GM23338 (cell line): ENCODE results near the gene SMU1. TPM values are rescaled to one million over a fixed set of nuclear protein-coding genes. Genes with fewer than 3 reads are reported as not detected.

Experiments used
- ATAC-seq: fragments of 200-7000 bp; cut with Tn5 transposase; 3 replicates; pipeline ENCODE4 v1.9.1; 2020
- DNase-seq: peaks from one replicate; pipeline ENCODE4 v3.0.0-alpha.2; 2015; ENCODE audit warnings: low spot score
- H2AFZ ChIP-seq: fragments of 200-600 bp; sonication (generic); 2 replicates; pipeline ENCODE4 v1.8.0; 2016; ENCODE audit warnings: antibody characterized with exemption, mild to moderate bottlenecking, moderate library complexity
- H3F3A ChIP-seq: fragments of 200-600 bp; sonication (generic); replicated peaks from 2 replicates; pipeline ENCODE4 v1.8.0; 2017; ENCODE audit warnings: antibody characterized with exemption, mixed run types, low read depth
- H3K27ac ChIP-seq: fragments of 200-600 bp; sonication (generic); 2 replicates; pipeline ENCODE4 v1.6.1; 2016; ENCODE audit warnings: low read depth
- H3K27me3 ChIP-seq: fragments of 200-600 bp; sonication (generic); 2 replicates; pipeline ENCODE4 v1.8.0; 2016; ENCODE audit warnings: mild to moderate bottlenecking, mixed run types, moderate library complexity; ENCODE audit not compliant: insufficient read depth
- H3K36me3 ChIP-seq: fragments of 200-600 bp; sonication (generic); 2 replicates; pipeline ENCODE4 v1.8.0; 2016; ENCODE audit warnings: mild to moderate bottlenecking; ENCODE audit not compliant: insufficient read depth
- H3K4me1 ChIP-seq: fragments of 200-600 bp; sonication (generic); 2 replicates; pipeline ENCODE4 v1.8.0; 2016; ENCODE audit warnings: mild to moderate bottlenecking, moderate library complexity; ENCODE audit not compliant: insufficient read depth
- H3K4me2 ChIP-seq: fragments of 200-600 bp; sonication (generic); 2 replicates; pipeline ENCODE4 v1.7.1; 2017; ENCODE audit warnings: mixed run types
- H3K4me3 ChIP-seq: fragments of 200-600 bp; sonication (generic); 2 replicates; pipeline ENCODE4 v1.6.1; 2016; ENCODE audit warnings: mixed run types
- H3K79me2 ChIP-seq: fragments of 200-600 bp; sonication (generic); replicated peaks from 2 replicates; pipeline ENCODE4 v1.8.0; 2017; ENCODE audit warnings: mild to moderate bottlenecking; ENCODE audit not compliant: insufficient read depth
- H3K9me2 ChIP-seq: fragments of 200-600 bp; sonication (generic); 2 replicates; pipeline ENCODE4 v1.8.0; 2017; ENCODE audit not compliant: insufficient read depth
- H4K20me1 ChIP-seq: fragments of 200-600 bp; sonication (generic); replicated peaks from 2 replicates; pipeline ENCODE4 v1.8.0; 2017; ENCODE audit warnings: mild to moderate bottlenecking; ENCODE audit not compliant: insufficient read depth
- H3K27ac Mint-ChIP-seq: 2 replicates; pipeline ENCODE4 v1.8.0; 2020; ENCODE audit warnings: inconsistent platforms, mild to moderate bottlenecking, moderate library complexity, mixed read lengths
- H3K27me3 Mint-ChIP-seq: 3 replicates; pipeline ENCODE4 v1.8.0; 2022; ENCODE audit warnings: low read depth, mild to moderate bottlenecking, moderate library complexity, mixed read lengths, inconsistent platforms; ENCODE audit not compliant: insufficient read depth, poor library complexity
- H3K36me3 Mint-ChIP-seq: 3 replicates; pipeline ENCODE4 v1.8.0; 2021; ENCODE audit warnings: low read depth, mild to moderate bottlenecking, inconsistent platforms, moderate library complexity, mixed read lengths
- H3K4me1 Mint-ChIP-seq: 3 replicates; pipeline ENCODE4 v1.8.0; 2020; ENCODE audit warnings: mild to moderate bottlenecking, inconsistent platforms, mixed read lengths
- H3K4me3 Mint-ChIP-seq: 3 replicates; pipeline ENCODE4 v1.8.0; 2021; ENCODE audit warnings: moderate library complexity, mild to moderate bottlenecking, inconsistent platforms, mixed read lengths
- H3K9me3 Mint-ChIP-seq: 3 replicates; pipeline ENCODE4 v1.8.0; 2020; ENCODE audit warnings: moderate library complexity, mild to moderate bottlenecking, inconsistent platforms, mixed read lengths
- CREB1 ChIP-seq: fragments of 250-450 bp; sonication (Bioruptor Pico); IDR thresholded peaks from 2 replicates; pipeline ENCODE4 v1.5.0; 2020; ENCODE audit warnings: low read depth, mild to moderate bottlenecking, moderate library complexity
- ETS1 ChIP-seq: IDR thresholded peaks from 2 replicates; pipeline ENCODE4 v1.6.1; 2016; ENCODE audit warnings: antibody characterized with exemption
- POLR2AphosphoS5 ChIP-seq: IDR thresholded peaks from 2 replicates; pipeline ENCODE4 v1.6.1; 2016; ENCODE audit warnings: antibody characterized with exemption, low read depth
- ZNF114 ChIP-seq: fragments of 250-450 bp; sonication (Bioruptor Pico); IDR thresholded peaks from 2 replicates; pipeline ENCODE4 v1.5.0; 2020; ENCODE audit warnings: mild to moderate bottlenecking, moderate library complexity
- ZNF331 ChIP-seq: fragments of 250-450 bp; sonication (Bioruptor Pico); IDR thresholded peaks from 2 replicates; pipeline ENCODE4 v1.5.0; 2020; ENCODE audit warnings: low read depth, mild to moderate bottlenecking, moderate library complexity
- ZNF462 ChIP-seq: fragments of 250-450 bp; sonication (Bioruptor Pico); IDR thresholded peaks from 2 replicates; pipeline ENCODE4 v1.5.0; 2020; ENCODE audit warnings: mild to moderate bottlenecking, moderate library complexity
- polyA plus RNA-seq: library from polyadenylated mRNA; unstranded; fragments of >200 nt; fragmentation: Nextera tagmentation; extraction: Ambion mirVana; gene quantifications from 2 replicates; pipeline ENCODE4 v1.2.1, GENCODE V29; 2016
- total RNA-seq: library from RNA; depleted of rRNA; stranded (reverse); fragments of >200 nt; shearing (Covaris generic); gene quantifications from 2 replicates; pipeline ENCODE4 v1.2.3, GENCODE V29; 2014

The SMU1 gene
- total and polyA plus RNA-seq, 2 experiments from 2014 or later, result 14.3 to 23.8 TPM

- no peak for TF ChIP-seq ZNF462 (CRISPR knock-in tag)
- no peak for TF ChIP-seq ZNF331
- TF ChIP-seq CREB1, result no peak
Measured at GRCh38 chr9:33012328-33013069, 64.0 kb downstream of the SMU1 start (continued).

GRCh38 chr9:33011831-33012230 is 64.6 kb downstream of the SMU1 start:
- DNase-seq (no peak), ATAC-seq (no peak)
- Histone ChIP-seq H3K27me3 (no peaks in the 10 kb centered on the region), H3K4me1 (peaks cover 28% of the 10 kb centered on the region), H4K20me1 (no peaks in the 10 kb centered on the region; the same call in 1 of the 2 replicates), H3F3A (peaks cover 5% of the 10 kb centered on the region; the same call in 1 of the 2 replicates), H3K4me3 (no peak overlapping the region), H3K4me2 (no peak overlapping the region), H3K9me2 (no peaks in the 10 kb centered on the region), H3K36me3 (no peaks in the 10 kb centered on the region), H2AFZ (no peak overlapping the region), H3K27ac (no peak overlapping the region), H3K79me2 (peaks cover 7% of the 10 kb centered on the region; the same call in 1 of the 2 replicates)
- no peaks in the 10 kb centered on the region for H3K9me3 Mint-ChIP-seq
- no peaks in the 10 kb centered on the region; the same call in 1 of the 3 replicates for H3K36me3 Mint-ChIP-seq
- peaks cover 29% of the 10 kb centered on the region for H3K4me1 Mint-ChIP-seq
- H3K4me3 Mint-ChIP-seq, result no peak overlapping the region
- no peak overlapping the region for H3K27ac Mint-ChIP-seq
- H3K27me3 Mint-ChIP-seq, result peaks cover 6% of the 10 kb centered on the region
- TF ChIP-seq ZNF114, result no peak
- no peak for TF ChIP-seq POLR2AphosphoS5
- TF ChIP-seq ETS1, result no peak
